Measurements from ENCODE around the gene SOCS7. TPM values are rescaled to one million over a fixed set of nuclear protein-coding genes. Genes with fewer than 3 reads are reported as not detected.

Gene SOCS7
- total RNA-seq, 1 experiment from 2014 or later, result 31.0 TPM

DNA sequence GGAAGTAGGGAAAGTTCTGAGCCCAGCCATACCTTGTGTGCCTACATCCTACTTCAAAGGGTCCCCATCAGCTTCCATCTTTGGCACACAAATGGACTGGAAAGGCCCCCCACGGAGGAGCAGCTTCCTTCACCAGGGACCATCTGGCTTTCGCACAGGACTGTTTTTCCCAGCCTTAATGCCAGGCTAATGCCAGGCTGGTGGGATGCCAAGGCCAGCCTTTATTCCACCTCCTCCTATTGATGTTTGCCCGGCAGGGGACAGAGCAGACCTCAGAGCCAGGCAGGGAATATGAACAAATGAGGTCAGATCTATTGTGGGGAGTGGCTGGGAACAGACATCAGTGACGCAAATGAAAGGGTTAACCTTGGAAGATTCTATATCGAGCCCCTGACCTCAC lies 13.6 kb upstream of the SOCS7 start:
- in situ Hi-C loops (cut with HindIII; ENCODE audit: low pct_unique_long_range_greater_than_20kb, low sequenced_read_pairs), result no loop called here
- CTCF ChIA-PET, result no interaction called here
- H3K27me3 ChIP-seq (ENCODE audit: control insufficient read depth, insufficient read depth, low read length), result no peaks in the 10 kb centered on the region

DNA sequence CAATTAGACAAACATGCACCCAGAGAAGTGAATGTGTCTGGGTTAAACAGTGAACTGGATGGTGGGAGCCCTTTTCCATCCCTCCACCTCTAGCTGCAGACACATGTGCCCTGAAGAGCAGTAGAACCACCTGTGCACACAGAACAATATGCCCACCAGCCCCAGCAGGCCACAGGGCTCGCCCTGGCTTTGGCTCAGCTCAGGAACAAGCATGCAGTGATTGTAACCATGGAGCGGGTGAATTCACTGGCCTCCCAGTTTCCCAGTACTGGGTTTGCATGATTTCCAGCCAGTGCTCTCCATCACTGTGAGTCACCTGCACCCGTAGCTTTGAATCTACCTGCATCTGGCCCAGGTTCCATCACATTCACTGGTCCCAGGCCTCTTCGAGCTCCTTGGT lies 13.1 kb upstream of the SOCS7 start:
- POLR2A ChIA-PET, result no interaction called here

More for the DNA sequence above, 13.6 kb upstream of the SOCS7 start:
- POLR2A ChIA-PET, result no interaction called here
- intact Hi-C loops (cut with micrococcal nuclease; ENCODE audit: unreplicated experiment), result no loop called here
- Histone ChIP-seq H3K36me3 (ENCODE audit: control insufficient read depth, insufficient read depth, low read length) (no peaks in the 10 kb centered on the region), H3K4me3 (ENCODE audit: low read depth in 2 of 2, low read length in 2 of 2) (no peak overlapping the region), H3K9me3 (ENCODE audit: control insufficient read depth, insufficient read depth, low read depth, low read length) (no peaks in the 10 kb centered on the region), H3K4me1 (ENCODE audit: control insufficient read depth, insufficient read depth, low read length) (no peaks in the 10 kb centered on the region), H3K27ac (ENCODE audit: low read length) (no peak overlapping the region)
- DNase-seq (ENCODE audit: low read depth, low spot score) (no peak), ATAC-seq (no peak)
- TF ChIP-seq POLR2AphosphoS5 (IDR thresholded peaks at IDR 0.05; ENCODE audit: low read depth, low read length) (no peak), SIN3A (IDR thresholded peaks at IDR 0.05; ENCODE audit: borderline replicate concordance, insufficient read depth, low read depth, low read length) (no peak), TCF7L2 (IDR thresholded peaks at IDR 0.05; ENCODE audit: low read depth, low read length) (no peak)
- TF ChIP-seq, protein P1, sequence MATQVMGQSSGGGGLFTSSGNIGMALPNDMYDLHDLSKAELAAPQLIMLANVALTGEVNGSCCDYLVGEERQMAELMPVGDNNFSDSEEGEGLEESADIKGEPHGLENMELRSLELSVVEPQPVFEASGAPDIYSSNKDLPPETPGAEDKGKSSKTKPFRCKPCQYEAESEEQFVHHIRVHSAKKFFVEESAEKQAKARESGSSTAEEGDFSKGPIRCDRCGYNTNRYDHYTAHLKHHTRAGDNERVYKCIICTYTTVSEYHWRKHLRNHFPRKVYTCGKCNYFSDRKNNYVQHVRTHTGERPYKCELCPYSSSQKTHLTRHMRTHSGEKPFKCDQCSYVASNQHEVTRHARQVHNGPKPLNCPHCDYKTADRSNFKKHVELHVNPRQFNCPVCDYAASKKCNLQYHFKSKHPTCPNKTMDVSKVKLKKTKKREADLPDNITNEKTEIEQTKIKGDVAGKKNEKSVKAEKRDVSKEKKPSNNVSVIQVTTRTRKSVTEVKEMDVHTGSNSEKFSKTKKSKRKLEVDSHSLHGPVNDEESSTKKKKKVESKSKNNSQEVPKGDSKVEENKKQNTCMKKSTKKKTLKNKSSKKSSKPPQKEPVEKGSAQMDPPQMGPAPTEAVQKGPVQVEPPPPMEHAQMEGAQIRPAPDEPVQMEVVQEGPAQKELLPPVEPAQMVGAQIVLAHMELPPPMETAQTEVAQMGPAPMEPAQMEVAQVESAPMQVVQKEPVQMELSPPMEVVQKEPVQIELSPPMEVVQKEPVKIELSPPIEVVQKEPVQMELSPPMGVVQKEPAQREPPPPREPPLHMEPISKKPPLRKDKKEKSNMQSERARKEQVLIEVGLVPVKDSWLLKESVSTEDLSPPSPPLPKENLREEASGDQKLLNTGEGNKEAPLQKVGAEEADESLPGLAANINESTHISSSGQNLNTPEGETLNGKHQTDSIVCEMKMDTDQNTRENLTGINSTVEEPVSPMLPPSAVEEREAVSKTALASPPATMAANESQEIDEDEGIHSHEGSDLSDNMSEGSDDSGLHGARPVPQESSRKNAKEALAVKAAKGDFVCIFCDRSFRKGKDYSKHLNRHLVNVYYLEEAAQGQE (IDR thresholded peaks at IDR 0.05; ENCODE audit: insufficient read depth in 1 of 2, low read depth in 2 of 2, low read length in 1 of 2), result no peak
- TF ChIP-seq, protein P2, sequence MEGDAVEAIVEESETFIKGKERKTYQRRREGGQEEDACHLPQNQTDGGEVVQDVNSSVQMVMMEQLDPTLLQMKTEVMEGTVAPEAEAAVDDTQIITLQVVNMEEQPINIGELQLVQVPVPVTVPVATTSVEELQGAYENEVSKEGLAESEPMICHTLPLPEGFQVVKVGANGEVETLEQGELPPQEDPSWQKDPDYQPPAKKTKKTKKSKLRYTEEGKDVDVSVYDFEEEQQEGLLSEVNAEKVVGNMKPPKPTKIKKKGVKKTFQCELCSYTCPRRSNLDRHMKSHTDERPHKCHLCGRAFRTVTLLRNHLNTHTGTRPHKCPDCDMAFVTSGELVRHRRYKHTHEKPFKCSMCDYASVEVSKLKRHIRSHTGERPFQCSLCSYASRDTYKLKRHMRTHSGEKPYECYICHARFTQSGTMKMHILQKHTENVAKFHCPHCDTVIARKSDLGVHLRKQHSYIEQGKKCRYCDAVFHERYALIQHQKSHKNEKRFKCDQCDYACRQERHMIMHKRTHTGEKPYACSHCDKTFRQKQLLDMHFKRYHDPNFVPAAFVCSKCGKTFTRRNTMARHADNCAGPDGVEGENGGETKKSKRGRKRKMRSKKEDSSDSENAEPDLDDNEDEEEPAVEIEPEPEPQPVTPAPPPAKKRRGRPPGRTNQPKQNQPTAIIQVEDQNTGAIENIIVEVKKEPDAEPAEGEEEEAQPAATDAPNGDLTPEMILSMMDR (IDR thresholded peaks at IDR 0.05), result no peak
- no TSS peak for BruUV-seq (replicated peaks)

More for the DNA sequence above, 13.1 kb upstream of the SOCS7 start:
- CTCF ChIA-PET, result no interaction called here
- ATAC-seq (no peak), DNase-seq (ENCODE audit: low read depth, low spot score) (no peak)
- Histone ChIP-seq H3K4me1 (ENCODE audit: control insufficient read depth, insufficient read depth, low read length) (no peaks in the 10 kb centered on the region), H3K27ac (ENCODE audit: low read length) (no peak overlapping the region), H3K4me3 (ENCODE audit: low read depth in 2 of 2, low read length in 2 of 2) (no peak overlapping the region), H3K9me3 (ENCODE audit: control insufficient read depth, insufficient read depth, low read depth, low read length) (no peaks in the 10 kb centered on the region), H3K27me3 (ENCODE audit: control insufficient read depth, insufficient read depth, low read length) (no peaks in the 10 kb centered on the region), H3K36me3 (ENCODE audit: control insufficient read depth, insufficient read depth, low read length) (no peaks in the 10 kb centered on the region)
- no peak for TF ChIP-seq TCF7L2 (IDR thresholded peaks at IDR 0.05; ENCODE audit: low read depth, low read length)
- TF ChIP-seq, protein P2 (IDR thresholded peaks at IDR 0.05), result no peak
- no peak for TF ChIP-seq SIN3A (IDR thresholded peaks at IDR 0.05; ENCODE audit: borderline replicate concordance, insufficient read depth, low read depth, low read length)
- in situ Hi-C loops (cut with HindIII; ENCODE audit: low pct_unique_long_range_greater_than_20kb, low sequenced_read_pairs) (no loop called here), intact Hi-C loops (cut with micrococcal nuclease; ENCODE audit: unreplicated experiment) (no loop called here)
- no TSS peak for BruUV-seq (replicated peaks)

Data from Panc1 (cell line).